ENCODE data around the gene OPCML.

OPCML gene

GRCh38 chr11:133232665-133233064 is 299.6 kb downstream of the OPCML start:
- DNase-seq (ENCODE audit: low spot score): no peak
- TF ChIP-seq CTCF (IDR thresholded peaks at IDR 0.05; ENCODE audit: extremely low read depth, missing control alignments): no peak

GRCh38 chr11:133230431-133230830 is 301.9 kb downstream of the OPCML start:
- no peak for TF ChIP-seq CTCF (IDR thresholded peaks at IDR 0.05; ENCODE audit: extremely low read depth, missing control alignments)

GRCh38 chr11:133228471-133229329 is 303.6 kb downstream of the OPCML start:
- no peak for DNase-seq (ENCODE audit: low spot score)
- no peak for TF ChIP-seq CTCF (IDR thresholded peaks at IDR 0.05; ENCODE audit: extremely low read depth, missing control alignments)

More at GRCh38 chr11:133230431-133230830, 301.9 kb downstream of the OPCML start:
- no peak for DNase-seq (ENCODE audit: low spot score)

- no peak for TF ChIP-seq CTCF (IDR thresholded peaks at IDR 0.05; ENCODE audit: extremely low read depth, missing control alignments)
- DNase-seq (ENCODE audit: low spot score): no peak
Observed at GRCh38 chr11:133227632-133228111, 304.6 kb downstream of the OPCML start.

GRCh38 chr11:133224271-133224670 is 308.0 kb downstream of the OPCML start:
- no peak for DNase-seq (ENCODE audit: low spot score)
- TF ChIP-seq CTCF (IDR thresholded peaks at IDR 0.05; ENCODE audit: extremely low read depth, missing control alignments): no peak

GRCh38 chr11:133222425-133223330 is 309.6 kb downstream of the OPCML start:
- no peak for TF ChIP-seq CTCF (IDR thresholded peaks at IDR 0.05; ENCODE audit: extremely low read depth, missing control alignments)
- DNase-seq (ENCODE audit: low spot score): no peak

GRCh38 chr11:133219543-133219942 is 312.8 kb downstream of the OPCML start:
- TF ChIP-seq CTCF (IDR thresholded peaks at IDR 0.05; ENCODE audit: extremely low read depth, missing control alignments): no peak
- no peak for DNase-seq (ENCODE audit: low spot score)
